HL-60/S4 treated with phorbol 12-myristate 13-acetate at 8.2 ng/mL for 4 days and 3 days (cell line): ENCODE results near the gene OR6C2.
"Not testable (repeated sequence)": the region's sequence is repeated elsewhere in the genome, so short reads cannot be mapped to it uniquely, and the experiment has no call there.

Experiments used
- in situ Hi-C: fragments of 300-500 bp; cut with MboI; formaldehyde crosslinking; loops from 2 replicates; pipeline ENCODE4 v1.15.0; 2022; ENCODE audit warnings: low sequenced_read_pairs

The OR6C2 gene

GRCh38 chr12:55443776-55444175, at the start of gene OR6C2:
Gene OR6C2 (plus strand): TSS chr12:55444076. CDS start chr12:55452214, 8,138 bp downstream.
- in situ Hi-C loops: no loop called here

- in situ Hi-C loops: no loop called here
Observed at GRCh38 chr12:55396326-55396725, 47.5 kb upstream of the OR6C2 start.

GRCh38 chr12:55400229-55400628, 43.6 kb upstream of the OR6C2 start, which contains the start of gene OR6C65:
Gene OR6C65 (plus strand): TSS chr12:55400529. CDS start chr12:55400529, 0 bp downstream.
- in situ Hi-C loops: no loop called here

- in situ Hi-C loops: no loop called here
Observed at GRCh38 chr12:55407866-55408265, 36.0 kb upstream of the OR6C2 start.

- in situ Hi-C loops: not testable (repeated sequence)
Observed at GRCh38 chr12:55409133-55409532, 34.7 kb upstream of the OR6C2 start.

- in situ Hi-C loops: not testable (repeated sequence)
Observed at GRCh38 chr12:55412138-55412537, 31.7 kb upstream of the OR6C2 start.

- in situ Hi-C loops: not testable (repeated sequence)
Observed at GRCh38 chr12:55413498-55414388, 30.1 kb upstream of the OR6C2 start.

- in situ Hi-C loops: not testable (repeated sequence)
Observed at GRCh38 chr12:55414396-55414823, 29.5 kb upstream of the OR6C2 start.

- in situ Hi-C loops: not testable (repeated sequence)
Observed at GRCh38 chr12:55414889-55415288, 29.0 kb upstream of the OR6C2 start.

GRCh38 chr12:55416961-55417360, 26.9 kb upstream of the OR6C2 start:
- in situ Hi-C loops: no loop called here

- in situ Hi-C loops: no loop called here
Observed at GRCh38 chr12:55420307-55420962, 23.4 kb upstream of the OR6C2 start.

GRCh38 chr12:55425954-55426353, 17.9 kb upstream of the OR6C2 start, which contains the start of gene OR6C76:
Gene OR6C76 (plus strand): TSS chr12:55426254. CDS start chr12:55426254, 0 bp downstream.
- in situ Hi-C loops: no loop called here

- in situ Hi-C loops: no loop called here
Observed at GRCh38 chr12:55428331-55429243, 15.3 kb upstream of the OR6C2 start.

GRCh38 chr12:55441233-55441632, 2.6 kb upstream of the OR6C2 start:
- in situ Hi-C loops: not testable (repeated sequence)

GRCh38 chr12:55445357-55445756, 1.5 kb downstream of the OR6C2 start:
- in situ Hi-C loops: no loop called here

GRCh38 chr12:55446326-55446725, 2.5 kb downstream of the OR6C2 start:
- in situ Hi-C loops: no loop called here

- in situ Hi-C loops: no loop called here
Observed at GRCh38 chr12:55448825-55449224, 4.9 kb downstream of the OR6C2 start.

GRCh38 chr12:55464926-55465325, 21.1 kb downstream of the OR6C2 start:
- in situ Hi-C loops: not testable (repeated sequence)

GRCh38 chr12:55467836-55468235, 24.0 kb downstream of the OR6C2 start:
- in situ Hi-C loops: no loop called here

- in situ Hi-C loops: no loop called here
Observed at GRCh38 chr12:55469291-55469690, 25.4 kb downstream of the OR6C2 start.
